NCI-H524 treated with DMSO at 0.1 percent for 48 hours (cell line): ENCODE data around the gene LIPA.
"Not testable (repeated sequence)": the region's sequence is repeated elsewhere in the genome, so short reads cannot be mapped to it uniquely, and the experiment has no call there.

Source experiments
- DNase-seq: peaks from one replicate; lab custom pipeline; 2025; lab: John Stamatoyannopoulos, UW

Gene LIPA

GRCh38 chr10:89207801-89208551, 43.6 kb downstream of the LIPA start:
- DNase-seq = no peak

GRCh38 chr10:89207181-89207800, 44.3 kb downstream of the LIPA start, which contains the start of gene CH25H:
TSS of gene CH25H (minus strand) at chr10:89207317. CDS start at chr10:89207292, 25 bp downstream.
- DNase-seq = peak; percentile 32

- no peak for DNase-seq
Measured at GRCh38 chr10:89206402-89207180, 45.0 kb downstream of the LIPA start.

- no peak for DNase-seq
Measured at GRCh38 chr10:89204621-89205185, 46.9 kb downstream of the LIPA start.

- DNase-seq = no peak
Measured at GRCh38 chr10:89203237-89203636, 48.3 kb downstream of the LIPA start.

- DNase-seq = no peak
Measured at GRCh38 chr10:89202033-89202425, 49.5 kb downstream of the LIPA start.

GRCh38 chr10:89201345-89202032, 50.1 kb downstream of the LIPA start:
- DNase-seq = no peak

GRCh38 chr10:89197473-89197872, 54.1 kb downstream of the LIPA start:
- no peak for DNase-seq

- not testable (repeated sequence) for DNase-seq
Measured at GRCh38 chr10:89191301-89191700, 60.3 kb downstream of the LIPA start.

GRCh38 chr10:89189211-89189734, 62.3 kb downstream of the LIPA start:
- no peak for DNase-seq

- DNase-seq = no peak
Measured at GRCh38 chr10:89185658-89186057, 65.9 kb downstream of the LIPA start.

GRCh38 chr10:89184638-89185037, 66.9 kb downstream of the LIPA start:
- DNase-seq = no peak

- DNase-seq = no peak
Measured at GRCh38 chr10:89183571-89183970, 68.0 kb downstream of the LIPA start.

- no peak for DNase-seq
Measured at GRCh38 chr10:89182894-89183293, 68.7 kb downstream of the LIPA start.

- DNase-seq = no peak
Measured at GRCh38 chr10:89175816-89176215, 75.8 kb downstream of the LIPA start.

- DNase-seq = no peak
Measured at GRCh38 chr10:89173075-89173474, 78.5 kb downstream of the LIPA start.

- no peak for DNase-seq
Measured at GRCh38 chr10:89171996-89172395, 79.6 kb downstream of the LIPA start.

- no peak for DNase-seq
Measured at GRCh38 chr10:89171263-89171872, 80.2 kb downstream of the LIPA start.

- not testable (repeated sequence) for DNase-seq
Measured at GRCh38 chr10:89168354-89168900, 83.1 kb downstream of the LIPA start.

- DNase-seq = no peak
Measured at GRCh38 chr10:89167915-89168314, 83.7 kb downstream of the LIPA start.

- DNase-seq = no peak
Measured at GRCh38 chr10:89165923-89166322, 85.7 kb downstream of the LIPA start.
